OCI-LY1 (cell line): Measurements from ENCODE around the gene C4A.

Source experiments
- H2AFZ ChIP-seq: fragments of 200-600 bp; sonication (generic), shearing (Covaris generic); 2 replicates; pipeline ENCODE4 v1.6.0; 2014; ENCODE audit warnings: antibody characterized with exemption, mild to moderate bottlenecking, low read length
- H3F3A ChIP-seq: fragments of 200-600 bp; sonication (generic), shearing (Covaris generic); 2 replicates; pipeline ENCODE4 v1.6.0; 2014; ENCODE audit warnings: mild to moderate bottlenecking, antibody characterized with exemption, low read length, moderate library complexity; ENCODE audit not compliant: insufficient read depth
- H3K27ac ChIP-seq: fragments of 200-600 bp; sonication (generic); 2 replicates; pipeline ENCODE4 v1.5.1; 2014; ENCODE audit warnings: low read length, mixed run types, mild to moderate bottlenecking, low read depth; ENCODE audit not compliant: poor library complexity, severe bottlenecking
- H3K27me3 ChIP-seq: fragments of 200-600 bp; sonication (generic); 2 replicates; pipeline ENCODE4 v1.6.0; 2014; ENCODE audit warnings: antibody characterized with exemption, mild to moderate bottlenecking, low read length, moderate library complexity; ENCODE audit not compliant: insufficient read depth
- H3K36me3 ChIP-seq: fragments of 200-600 bp; sonication (generic); 2 replicates; pipeline ENCODE4 v1.6.1; 2014; ENCODE audit warnings: mild to moderate bottlenecking, antibody characterized with exemption, low read length, moderate library complexity, mixed read lengths; ENCODE audit not compliant: insufficient read depth
- H3K4me1 ChIP-seq: fragments of 200-600 bp; sonication (generic); 2 replicates; pipeline ENCODE4 v1.5.1; 2014; ENCODE audit warnings: mild to moderate bottlenecking, low read length, moderate library complexity; ENCODE audit not compliant: insufficient read depth, severe bottlenecking
- H3K4me2 ChIP-seq: fragments of 200-600 bp; sonication (generic), shearing (Covaris generic); 2 replicates; pipeline ENCODE4 v1.6.1; 2014; ENCODE audit warnings: low read length
- H3K4me3 ChIP-seq: fragments of 200-600 bp; sonication (generic); 2 replicates; pipeline ENCODE4 v1.5.1; 2014; ENCODE audit warnings: low read length, low read depth, mild to moderate bottlenecking, mixed read lengths; ENCODE audit not compliant: poor library complexity, severe bottlenecking
- H3K79me2 ChIP-seq: fragments of 200-600 bp; shearing (Covaris generic); 2 replicates; pipeline ENCODE4 v1.6.1; 2016; ENCODE audit warnings: mixed run types, low read length, mixed read lengths; ENCODE audit not compliant: insufficient read depth
- H3K9ac ChIP-seq: fragments of 200-600 bp; sonication (generic), shearing (Covaris generic); 2 replicates; pipeline ENCODE4 v1.6.1; 2014; ENCODE audit warnings: mild to moderate bottlenecking, low read length, mixed read lengths
- H3K9me2 ChIP-seq: fragments of 200-600 bp; sonication (generic), shearing (Covaris generic); 2 replicates; pipeline ENCODE4 v1.6.1; 2014; ENCODE audit warnings: low read depth, mild to moderate bottlenecking, low read length, mixed read lengths
- H3K9me3 ChIP-seq: fragments of 200-600 bp; shearing (Covaris generic); 2 replicates; pipeline ENCODE4 v1.6.1; 2014; ENCODE audit warnings: low read length, mixed read lengths
- H4K20me1 ChIP-seq: fragments of 200-600 bp; sonication (generic), shearing (Covaris generic); 2 replicates; pipeline ENCODE4 v1.6.0; 2016; ENCODE audit warnings: mild to moderate bottlenecking, low read length; ENCODE audit not compliant: insufficient read depth
- CTCF ChIP-seq: fragments of 200-600 bp; sonication (generic), shearing (Covaris generic); IDR thresholded peaks from 2 replicates; pipeline ENCODE4 v1.5.1; 2017; ENCODE audit warnings: mild to moderate bottlenecking, antibody characterized with exemption, low read length, moderate library complexity, mixed read lengths
- EZH2 ChIP-seq: fragments of 200-600 bp; sonication (generic), shearing (Covaris generic); IDR thresholded peaks from 2 replicates; pipeline ENCODE4 v1.8.0; 2017; ENCODE audit warnings: borderline replicate concordance, mixed run types, mild to moderate bottlenecking, antibody characterized with exemption, low read length, moderate library complexity, mixed read lengths

C4A gene

GRCh38 chr6:31968791-31969711 lies 12.8 kb upstream of the C4A start:
- Histone ChIP-seq H3K4me1 (peaks cover 34% of the 10 kb centered on the region), H3K27ac (no peak overlapping the region), H3K9ac (no peak overlapping the region), H3F3A (no peaks in the 10 kb centered on the region), H3K4me2 (no peak overlapping the region), H3K36me3 (peaks cover 64% of the 10 kb centered on the region), H3K79me2 (no peaks in the 10 kb centered on the region), H3K9me3 (no peaks in the 10 kb centered on the region), H3K27me3 (no peaks in the 10 kb centered on the region), H4K20me1 (no peaks in the 10 kb centered on the region), H3K4me3 (no peak overlapping the region), H3K9me2 (no peaks in the 10 kb centered on the region), H2AFZ (no peak overlapping the region)
- no peak for TF ChIP-seq EZH2
- no peak for TF ChIP-seq CTCF

- Histone ChIP-seq H4K20me1 (no peaks in the 10 kb centered on the region), H3K9me2 (no peaks in the 10 kb centered on the region), H3K4me3 (peak overlapping the region; percentile 82), H3K9me3 (no peaks in the 10 kb centered on the region), H3K4me1 (peaks cover 34% of the 10 kb centered on the region), H2AFZ (no peak overlapping the region), H3K27ac (peak overlapping the region; percentile 63), H3F3A (0 out of 2 replicates have a peak, but pooled peaks cover 5% of the 10 kb centered on the region), H3K9ac (peak overlapping the region; percentile 87), H3K4me2 (peak overlapping the region; percentile 98), H3K36me3 (peaks cover 55% of the 10 kb centered on the region), H3K79me2 (no peaks in the 10 kb centered on the region), H3K27me3 (no peaks in the 10 kb centered on the region)
- no peak for TF ChIP-seq CTCF
Observed at GRCh38 chr6:31969712-31970603, 11.9 kb upstream of the C4A start.

- Histone ChIP-seq H3K9me3 (no peaks in the 10 kb centered on the region), H3K79me2 (no peaks in the 10 kb centered on the region), H3K9ac (peak overlapping the region; percentile 87), H4K20me1 (no peaks in the 10 kb centered on the region), H3F3A (0 out of 2 replicates have a peak, but pooled peaks cover 5% of the 10 kb centered on the region), H3K36me3 (peaks cover 49% of the 10 kb centered on the region), H3K4me3 (peak overlapping the region; percentile 82), H3K9me2 (no peaks in the 10 kb centered on the region), H3K27ac (peak overlapping the region; percentile 63), H3K27me3 (no peaks in the 10 kb centered on the region), H3K4me2 (peak overlapping the region; percentile 98), H2AFZ (no peak overlapping the region), H3K4me1 (peaks cover 34% of the 10 kb centered on the region)
- TF ChIP-seq CTCF (no peak), EZH2 (no peak)
Observed at GRCh38 chr6:31970604-31971271, 11.1 kb upstream of the C4A start.
